Measurements from ENCODE around the gene SERGEF. TPM values are rescaled to one million over a fixed set of nuclear protein-coding genes. Genes with fewer than 3 reads are reported as not detected.

SERGEF gene
- polyA plus RNA-seq, 2 of the 4 experiments (the other 2 are of a cell fraction), result 20.7 to 24.1 TPM

DNA sequence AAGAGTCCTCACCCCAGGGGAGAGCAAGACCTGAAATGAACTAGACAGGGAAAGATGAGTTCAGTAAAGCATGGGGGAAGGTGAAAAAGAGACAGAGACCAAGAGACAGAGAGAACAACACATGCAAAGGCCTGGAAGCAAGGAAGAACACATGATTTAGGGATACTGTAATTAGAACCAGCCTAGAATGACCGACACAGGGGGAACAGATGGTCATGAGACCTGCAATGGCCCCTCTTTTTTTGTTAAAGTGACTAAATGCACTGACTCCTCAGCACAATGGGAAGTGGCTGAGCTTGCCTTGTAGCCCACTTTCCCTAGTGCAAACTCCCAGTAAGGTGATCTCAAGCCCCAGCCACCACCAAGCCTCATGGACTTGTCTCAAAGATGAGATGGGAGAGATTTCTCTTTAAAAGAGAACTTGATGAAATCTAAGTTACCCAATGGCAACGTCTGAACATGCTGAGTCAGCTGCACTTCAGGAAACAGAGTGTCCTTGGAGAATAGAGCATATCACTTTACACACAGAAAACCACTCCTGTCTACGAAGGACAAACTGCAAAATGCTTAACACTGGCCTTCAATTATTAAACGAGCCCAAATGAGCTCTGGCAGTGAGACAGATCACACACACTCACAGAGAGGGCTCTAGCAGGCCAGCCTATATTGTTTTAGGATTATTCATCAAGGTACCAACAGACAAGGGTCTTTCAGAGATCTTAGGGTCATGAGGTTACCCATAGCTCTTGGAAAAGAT is 91.0 kb downstream of the SERGEF start:
- whole genome bisulfite sequencing (ENCODE audit: missing lambda C conversion rate), result 32% methylated on average over 4 of the region's 4 CpGs
- no peak for DNase-seq (ENCODE audit: low read depth in 1 of 2, low spot score in 1 of 2)
- POLR2A ChIA-PET, result no interaction called here
- TF ChIP-seq, protein P1, sequence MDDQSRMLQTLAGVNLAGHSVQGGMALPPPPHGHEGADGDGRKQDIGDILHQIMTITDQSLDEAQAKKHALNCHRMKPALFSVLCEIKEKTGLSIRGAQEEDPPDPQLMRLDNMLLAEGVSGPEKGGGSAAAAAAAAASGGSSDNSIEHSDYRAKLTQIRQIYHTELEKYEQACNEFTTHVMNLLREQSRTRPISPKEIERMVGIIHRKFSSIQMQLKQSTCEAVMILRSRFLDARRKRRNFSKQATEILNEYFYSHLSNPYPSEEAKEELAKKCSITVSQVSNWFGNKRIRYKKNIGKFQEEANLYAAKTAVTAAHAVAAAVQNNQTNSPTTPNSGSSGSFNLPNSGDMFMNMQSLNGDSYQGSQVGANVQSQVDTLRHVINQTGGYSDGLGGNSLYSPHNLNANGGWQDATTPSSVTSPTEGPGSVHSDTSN (IDR thresholded peaks at IDR 0.05), result no peak
- peak; percentile 93 for TF ChIP-seq MAFK (IDR thresholded peaks at IDR 0.05; ENCODE audit: partially characterized antibody)
- TF ChIP-seq MYC (IDR thresholded peaks at IDR 0.05; ENCODE audit: borderline replicate concordance, low read length), result no peak
- no peak for ATAC-seq
- FAIRE-seq, result no peak
- Histone ChIP-seq H3K4me1 (no peaks in the 10 kb centered on the region), H3K27ac (no peak overlapping the region), H3K4me3 (no peak overlapping the region), H3K4me2 (no peak overlapping the region), H3K9me3 (no peaks in the 10 kb centered on the region)
- CTCF ChIA-PET, result interaction anchor here (1.1 to 1.8 kb wide), 6 partner anchors 11 to 191 kb away, joined by 3 to 5 read pairs (median 4); no protein-coding TSS in a partner anchor

DNA sequence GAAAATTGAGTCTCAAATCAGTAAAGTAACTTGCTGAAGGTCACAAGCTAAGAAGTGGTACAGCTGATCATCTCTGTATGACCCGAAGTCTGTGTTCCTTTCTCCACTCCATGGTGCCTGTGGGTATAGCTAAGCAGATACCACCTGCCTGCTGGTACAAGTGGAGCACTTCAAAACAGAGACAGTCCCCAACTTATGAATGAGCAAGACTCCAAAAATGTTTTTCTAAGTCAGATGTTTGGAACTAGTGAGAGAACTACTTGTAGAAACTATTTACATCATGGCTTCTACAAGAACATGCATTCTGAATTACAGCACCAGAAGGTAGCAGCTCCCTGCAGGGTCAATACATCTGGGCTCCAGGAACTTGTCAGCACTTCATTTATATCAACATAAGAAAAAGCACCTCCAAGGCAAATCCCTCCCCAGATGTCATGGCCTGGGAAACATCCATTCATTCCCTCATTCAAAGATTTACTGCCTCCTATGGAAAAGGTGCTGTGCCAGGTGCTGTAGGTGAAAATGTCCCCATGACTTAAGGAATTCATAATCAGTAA is 94.7 kb downstream of the SERGEF start:
- no peak for DNase-seq (ENCODE audit: low read depth in 1 of 2, low spot score in 1 of 2)
- Histone ChIP-seq H3K4me2 (no peak overlapping the region), H3K4me3 (no peak overlapping the region), H3K9me3 (no peaks in the 10 kb centered on the region), H3K4me1 (no peaks in the 10 kb centered on the region), H3K27ac (no peak overlapping the region)
- WGBS (ENCODE audit: missing lambda C conversion rate), result 83% methylated on average over 1 of the region's 1 CpG
- no peak for FAIRE-seq
- POLR2A ChIA-PET, result no interaction called here
- TF ChIP-seq SMC3 (IDR thresholded peaks at IDR 0.05) (no peak), NR3C1 (IDR thresholded peaks at IDR 0.05) (no peak), KDM1A (IDR thresholded peaks at IDR 0.05; ENCODE audit: low read depth) (no peak), RFX5 (IDR thresholded peaks at IDR 0.05) (no peak), JUNB (IDR thresholded peaks at IDR 0.05) (no peak), FOSL2 (IDR thresholded peaks at IDR 0.05) (no peak), FOSL2 (CRISPR knock-in tag; IDR thresholded peaks at IDR 0.05) (no peak), RAD21 (conservative IDR thresholded peaks at IDR 0.05 in 1 of 2, IDR thresholded peaks at IDR 0.05 in 1 of 2) (no peak), RCOR1 (IDR thresholded peaks at IDR 0.05; ENCODE audit: low read depth, low read length) (no peak), TP53 (CRISPR knock-in tag; IDR thresholded peaks at IDR 0.05) (no peak), ZFP36 (IDR thresholded peaks at IDR 0.05; ENCODE audit: borderline replicate concordance, partially characterized antibody) (no peak), NPAS2 (CRISPR knock-in tag; IDR thresholded peaks at IDR 0.05; ENCODE audit: borderline replicate concordance) (no peak), CBX2 (IDR thresholded peaks at IDR 0.05; ENCODE audit: borderline replicate concordance, low read depth) (no peak), HEYL (CRISPR knock-in tag; IDR thresholded peaks at IDR 0.05) (no peak), RARB (CRISPR knock-in tag; IDR thresholded peaks at IDR 0.05) (no peak)
- TF ChIP-seq, protein P2, sequence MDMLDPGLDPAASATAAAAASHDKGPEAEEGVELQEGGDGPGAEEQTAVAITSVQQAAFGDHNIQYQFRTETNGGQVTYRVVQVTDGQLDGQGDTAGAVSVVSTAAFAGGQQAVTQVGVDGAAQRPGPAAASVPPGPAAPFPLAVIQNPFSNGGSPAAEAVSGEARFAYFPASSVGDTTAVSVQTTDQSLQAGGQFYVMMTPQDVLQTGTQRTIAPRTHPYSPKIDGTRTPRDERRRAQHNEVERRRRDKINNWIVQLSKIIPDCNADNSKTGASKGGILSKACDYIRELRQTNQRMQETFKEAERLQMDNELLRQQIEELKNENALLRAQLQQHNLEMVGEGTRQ (IDR thresholded peaks at IDR 0.05), result no peak
- TF ChIP-seq, protein P3, sequence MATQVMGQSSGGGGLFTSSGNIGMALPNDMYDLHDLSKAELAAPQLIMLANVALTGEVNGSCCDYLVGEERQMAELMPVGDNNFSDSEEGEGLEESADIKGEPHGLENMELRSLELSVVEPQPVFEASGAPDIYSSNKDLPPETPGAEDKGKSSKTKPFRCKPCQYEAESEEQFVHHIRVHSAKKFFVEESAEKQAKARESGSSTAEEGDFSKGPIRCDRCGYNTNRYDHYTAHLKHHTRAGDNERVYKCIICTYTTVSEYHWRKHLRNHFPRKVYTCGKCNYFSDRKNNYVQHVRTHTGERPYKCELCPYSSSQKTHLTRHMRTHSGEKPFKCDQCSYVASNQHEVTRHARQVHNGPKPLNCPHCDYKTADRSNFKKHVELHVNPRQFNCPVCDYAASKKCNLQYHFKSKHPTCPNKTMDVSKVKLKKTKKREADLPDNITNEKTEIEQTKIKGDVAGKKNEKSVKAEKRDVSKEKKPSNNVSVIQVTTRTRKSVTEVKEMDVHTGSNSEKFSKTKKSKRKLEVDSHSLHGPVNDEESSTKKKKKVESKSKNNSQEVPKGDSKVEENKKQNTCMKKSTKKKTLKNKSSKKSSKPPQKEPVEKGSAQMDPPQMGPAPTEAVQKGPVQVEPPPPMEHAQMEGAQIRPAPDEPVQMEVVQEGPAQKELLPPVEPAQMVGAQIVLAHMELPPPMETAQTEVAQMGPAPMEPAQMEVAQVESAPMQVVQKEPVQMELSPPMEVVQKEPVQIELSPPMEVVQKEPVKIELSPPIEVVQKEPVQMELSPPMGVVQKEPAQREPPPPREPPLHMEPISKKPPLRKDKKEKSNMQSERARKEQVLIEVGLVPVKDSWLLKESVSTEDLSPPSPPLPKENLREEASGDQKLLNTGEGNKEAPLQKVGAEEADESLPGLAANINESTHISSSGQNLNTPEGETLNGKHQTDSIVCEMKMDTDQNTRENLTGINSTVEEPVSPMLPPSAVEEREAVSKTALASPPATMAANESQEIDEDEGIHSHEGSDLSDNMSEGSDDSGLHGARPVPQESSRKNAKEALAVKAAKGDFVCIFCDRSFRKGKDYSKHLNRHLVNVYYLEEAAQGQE (IDR thresholded peaks at IDR 0.05), result no peak
- TF ChIP-seq, protein P4, sequence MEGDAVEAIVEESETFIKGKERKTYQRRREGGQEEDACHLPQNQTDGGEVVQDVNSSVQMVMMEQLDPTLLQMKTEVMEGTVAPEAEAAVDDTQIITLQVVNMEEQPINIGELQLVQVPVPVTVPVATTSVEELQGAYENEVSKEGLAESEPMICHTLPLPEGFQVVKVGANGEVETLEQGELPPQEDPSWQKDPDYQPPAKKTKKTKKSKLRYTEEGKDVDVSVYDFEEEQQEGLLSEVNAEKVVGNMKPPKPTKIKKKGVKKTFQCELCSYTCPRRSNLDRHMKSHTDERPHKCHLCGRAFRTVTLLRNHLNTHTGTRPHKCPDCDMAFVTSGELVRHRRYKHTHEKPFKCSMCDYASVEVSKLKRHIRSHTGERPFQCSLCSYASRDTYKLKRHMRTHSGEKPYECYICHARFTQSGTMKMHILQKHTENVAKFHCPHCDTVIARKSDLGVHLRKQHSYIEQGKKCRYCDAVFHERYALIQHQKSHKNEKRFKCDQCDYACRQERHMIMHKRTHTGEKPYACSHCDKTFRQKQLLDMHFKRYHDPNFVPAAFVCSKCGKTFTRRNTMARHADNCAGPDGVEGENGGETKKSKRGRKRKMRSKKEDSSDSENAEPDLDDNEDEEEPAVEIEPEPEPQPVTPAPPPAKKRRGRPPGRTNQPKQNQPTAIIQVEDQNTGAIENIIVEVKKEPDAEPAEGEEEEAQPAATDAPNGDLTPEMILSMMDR (IDR thresholded peaks at IDR 0.05), result no peak
- ATAC-seq, result no peak
- CTCF ChIA-PET, result interaction anchor here (1.0 kb wide), 1 partner anchor 12 kb away, joined by 3 read pairs; no protein-coding TSS in a partner anchor

Measured in A549 (cell line).